NOMO-1 treated with DMSO at 0.1 percent for 48 hours (cell line): ENCODE measurements around the gene MIEN1.
"Not testable (repeated sequence)": the region's sequence is repeated elsewhere in the genome, so short reads cannot be mapped to it uniquely, and the experiment has no call there.

Source experiments
- DNase-seq: peaks from one replicate; lab custom pipeline; 2025; ENCODE audit not compliant: unreplicated experiment; lab: John Stamatoyannopoulos, UW

The MIEN1 gene

GRCh38 chr17:39719563-39720355 lies 10.6 kb downstream of the MIEN1 start:
- DNase-seq = no peak

GRCh38 chr17:39717660-39718059 lies 12.7 kb downstream of the MIEN1 start:
- no peak for DNase-seq

GRCh38 chr17:39716879-39717536 lies 13.3 kb downstream of the MIEN1 start:
- DNase-seq = no peak

- no peak for DNase-seq
Observed at GRCh38 chr17:39716073-39716818, 14.1 kb downstream of the MIEN1 start.

- DNase-seq = no peak
Observed at GRCh38 chr17:39715375-39716072, 14.8 kb downstream of the MIEN1 start.

GRCh38 chr17:39714234-39714633 lies 16.1 kb downstream of the MIEN1 start:
- no peak for DNase-seq

GRCh38 chr17:39711851-39712250 lies 18.5 kb downstream of the MIEN1 start:
- DNase-seq = no peak

GRCh38 chr17:39711071-39711470 lies 19.3 kb downstream of the MIEN1 start:
- not testable (repeated sequence) for DNase-seq

- no peak for DNase-seq
Observed at GRCh38 chr17:39709998-39710964, 20.1 kb downstream of the MIEN1 start.

GRCh38 chr17:39709319-39709997 lies 20.9 kb downstream of the MIEN1 start:
- no peak for DNase-seq

GRCh38 chr17:39706921-39707337 lies 23.4 kb downstream of the MIEN1 start:
- DNase-seq = no peak

GRCh38 chr17:39706383-39706782 lies 23.9 kb downstream of the MIEN1 start:
- no peak for DNase-seq

GRCh38 chr17:39705786-39706348 lies 24.5 kb downstream of the MIEN1 start:
- no peak for DNase-seq

GRCh38 chr17:39704821-39705551 lies 25.3 kb downstream of the MIEN1 start:
- no peak for DNase-seq

GRCh38 chr17:39703913-39704312 lies 26.4 kb downstream of the MIEN1 start:
- no peak for DNase-seq

- DNase-seq = no peak
Observed at GRCh38 chr17:39702901-39703893, 27.1 kb downstream of the MIEN1 start.

GRCh38 chr17:39701784-39702422 lies 28.4 kb downstream of the MIEN1 start:
- no peak for DNase-seq
